OCI-M2 (cell line): ENCODE data around the gene GATAD2B.
"Not testable (repeated sequence)": the region's sequence is repeated elsewhere in the genome, so short reads cannot be mapped to it uniquely, and the experiment has no call there.

Experiments used
- DNase-seq: peaks from one replicate; lab custom pipeline; 2025; ENCODE audit not compliant: unreplicated experiment; lab: John Stamatoyannopoulos, UW

The GATAD2B gene

DNA sequence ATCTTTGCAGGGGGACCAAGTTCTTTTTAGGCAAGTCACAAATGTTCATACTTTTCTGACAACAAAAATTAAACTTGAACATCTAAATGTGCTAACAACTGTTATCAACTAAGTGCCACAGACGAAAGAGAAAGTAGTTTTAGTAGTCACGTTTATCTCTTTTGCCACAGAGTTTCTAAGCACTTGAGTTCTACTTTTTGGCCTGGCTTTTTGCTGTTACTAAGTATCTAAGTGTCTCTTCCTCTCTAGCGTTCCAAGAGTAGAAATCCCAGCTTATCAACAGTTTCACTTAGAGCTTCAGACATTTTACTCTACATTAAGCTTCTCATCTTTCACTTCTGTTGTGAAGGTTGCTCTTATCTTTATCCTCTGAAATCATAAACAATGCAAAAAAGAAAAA is 34.2 kb downstream of the GATAD2B start:
- no peak for DNase-seq

DNA sequence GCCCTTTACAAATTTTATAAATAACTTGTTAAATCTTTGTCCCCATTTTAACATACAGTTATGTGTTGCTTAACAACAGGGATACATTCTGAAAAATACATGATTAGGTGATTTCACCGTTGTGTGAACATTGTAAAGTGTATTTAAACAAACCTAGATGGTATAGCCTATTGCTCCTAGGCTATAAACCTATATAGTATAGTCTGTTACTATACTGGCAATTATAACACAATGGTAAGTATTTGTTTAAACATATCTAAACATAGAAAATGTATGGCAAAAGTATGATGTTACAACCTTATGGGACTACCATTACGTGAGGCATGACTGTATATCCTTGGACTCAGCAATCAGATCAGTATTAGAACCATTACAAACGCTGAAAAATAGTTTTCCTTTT is 36.6 kb downstream of the GATAD2B start:
- DNase-seq, result no peak

DNA sequence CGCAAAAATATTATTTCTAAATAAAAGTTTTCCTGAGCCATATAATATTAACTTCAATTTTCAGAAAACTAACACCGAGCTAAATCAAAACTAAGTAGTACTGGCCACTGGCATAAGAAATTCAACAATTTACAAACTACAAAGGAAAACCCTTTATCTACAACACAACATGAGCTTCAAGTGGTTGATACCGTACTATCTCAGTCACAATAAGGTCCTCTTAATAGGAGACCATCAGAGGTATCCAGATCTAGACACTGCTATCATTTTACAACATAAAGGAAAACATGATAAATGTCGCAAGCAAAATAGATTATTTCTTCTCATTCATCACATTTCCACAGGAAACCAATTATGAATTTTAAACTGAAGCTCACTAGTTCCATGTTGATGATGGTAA is 39.5 kb downstream of the GATAD2B start:
- no peak for DNase-seq

GRCh38 chr1:153882296-153882912 is 40.4 kb downstream of the GATAD2B start:
- DNase-seq, result no peak

DNA sequence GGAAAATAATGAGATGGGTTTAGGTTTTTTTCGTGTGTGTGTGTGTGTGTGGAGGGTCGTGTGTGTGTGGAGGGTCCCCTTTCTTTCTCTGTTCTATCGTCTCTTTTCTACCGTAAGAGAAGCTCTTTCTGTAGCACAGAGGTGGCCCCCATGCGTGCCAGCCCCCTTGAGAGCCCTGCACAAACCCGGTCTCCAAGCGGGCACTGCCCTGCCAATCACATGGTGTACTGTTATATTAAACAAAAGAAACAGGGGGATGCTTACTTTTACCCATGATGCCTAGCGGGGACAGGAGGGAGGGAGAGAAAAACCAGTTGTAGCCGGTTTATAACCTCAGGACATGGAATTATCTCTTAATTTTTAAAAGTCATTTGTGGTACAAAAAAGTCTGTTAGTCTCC is 41.0 kb downstream of the GATAD2B start:
- DNase-seq, result no peak

- no peak for DNase-seq
Measured at GRCh38 chr1:153880962-153881361, 41.8 kb downstream of the GATAD2B start.

DNA sequence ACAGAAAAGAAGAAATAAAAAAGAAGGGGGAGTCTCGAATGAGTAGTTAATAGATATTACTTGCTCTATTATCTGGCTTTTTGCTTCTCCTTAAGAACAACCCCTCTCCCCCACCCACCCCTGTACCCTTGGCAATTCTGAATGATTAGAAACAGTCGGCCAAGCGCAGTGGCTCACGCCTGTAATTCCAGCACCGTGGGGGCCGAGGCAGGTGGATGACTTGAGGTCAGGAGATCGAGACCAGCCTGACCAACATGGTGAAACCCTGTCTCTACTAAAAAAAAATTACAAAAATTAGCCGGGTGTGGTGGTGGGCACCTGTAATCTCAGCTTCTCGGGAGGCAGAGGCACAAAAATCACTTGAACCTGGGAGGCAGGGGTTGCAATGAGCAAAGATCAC is 42.7 kb downstream of the GATAD2B start:
- no peak for DNase-seq

DNA sequence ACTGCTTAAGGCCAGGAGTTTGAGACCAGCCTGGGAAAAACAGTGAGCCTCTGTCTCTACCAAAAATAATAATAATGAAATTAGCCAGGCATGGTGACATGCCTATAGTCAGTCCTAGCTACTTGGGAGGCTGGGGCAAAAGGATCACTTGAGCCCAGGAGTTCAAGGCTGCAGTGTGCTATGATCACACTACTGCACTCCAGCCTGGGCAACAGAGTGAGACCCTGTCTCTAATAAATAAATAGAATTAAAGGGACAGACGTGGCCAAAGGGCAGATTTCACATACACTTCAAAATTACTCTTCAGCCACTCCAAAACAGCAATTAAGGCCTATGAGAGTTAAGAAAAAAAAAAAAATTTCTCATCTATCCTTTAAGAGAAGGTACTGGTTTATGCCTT is 45.7 kb downstream of the GATAD2B start:
- no peak for DNase-seq

- no peak for DNase-seq
Measured at GRCh38 chr1:153872934-153873333, 49.8 kb downstream of the GATAD2B start.

- no peak for DNase-seq
Measured at GRCh38 chr1:153872331-153872730, 50.4 kb downstream of the GATAD2B start.

DNA sequence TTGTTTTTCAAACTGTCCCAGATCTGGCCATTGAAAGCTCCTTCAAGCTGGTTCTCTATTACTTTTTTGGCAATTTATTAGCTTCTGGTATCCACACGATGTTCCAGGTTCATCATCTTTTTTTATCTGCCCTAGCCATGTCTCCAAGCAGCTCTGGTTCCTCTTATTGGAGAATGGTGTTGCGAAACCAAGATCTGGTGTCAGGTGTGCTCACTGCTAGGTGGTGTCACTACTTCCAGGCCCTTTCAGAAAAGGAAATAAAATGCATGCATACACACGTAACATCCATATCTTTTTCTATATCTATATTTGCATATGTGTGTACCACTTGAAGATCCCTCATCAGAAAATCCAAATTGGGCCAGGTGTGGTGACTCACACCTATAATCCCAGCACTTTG is 53.3 kb downstream of the GATAD2B start:
- DNase-seq, result no peak

- no peak for DNase-seq
Measured at GRCh38 chr1:153866045-153866850, 56.5 kb downstream of the GATAD2B start.

GRCh38 chr1:153860285-153860684 is 62.5 kb downstream of the GATAD2B start:
- DNase-seq, result no peak

- no peak for DNase-seq
Measured at GRCh38 chr1:153857505-153857904, 65.3 kb downstream of the GATAD2B start.

DNA sequence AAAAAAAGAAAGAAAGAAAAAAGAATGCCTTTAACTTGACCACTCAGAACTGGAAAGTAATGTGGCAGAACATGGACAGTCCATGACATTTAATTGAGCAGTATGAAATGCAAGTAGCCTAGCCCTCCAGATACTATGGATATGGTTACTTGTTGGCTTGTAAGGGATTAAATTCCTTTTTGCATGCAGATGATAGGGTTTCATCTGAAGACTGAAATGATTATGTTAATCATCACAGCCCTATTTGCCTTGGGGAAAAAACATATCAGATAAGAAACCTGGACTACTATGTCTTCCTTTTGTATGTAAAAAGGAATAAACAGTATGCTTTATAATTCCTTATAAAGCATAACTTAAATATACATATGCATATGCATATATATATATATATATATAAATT is 66.0 kb downstream of the GATAD2B start:
- no peak for DNase-seq

- DNase-seq, result no peak
Measured at GRCh38 chr1:153852170-153852569, 70.6 kb downstream of the GATAD2B start.

DNA sequence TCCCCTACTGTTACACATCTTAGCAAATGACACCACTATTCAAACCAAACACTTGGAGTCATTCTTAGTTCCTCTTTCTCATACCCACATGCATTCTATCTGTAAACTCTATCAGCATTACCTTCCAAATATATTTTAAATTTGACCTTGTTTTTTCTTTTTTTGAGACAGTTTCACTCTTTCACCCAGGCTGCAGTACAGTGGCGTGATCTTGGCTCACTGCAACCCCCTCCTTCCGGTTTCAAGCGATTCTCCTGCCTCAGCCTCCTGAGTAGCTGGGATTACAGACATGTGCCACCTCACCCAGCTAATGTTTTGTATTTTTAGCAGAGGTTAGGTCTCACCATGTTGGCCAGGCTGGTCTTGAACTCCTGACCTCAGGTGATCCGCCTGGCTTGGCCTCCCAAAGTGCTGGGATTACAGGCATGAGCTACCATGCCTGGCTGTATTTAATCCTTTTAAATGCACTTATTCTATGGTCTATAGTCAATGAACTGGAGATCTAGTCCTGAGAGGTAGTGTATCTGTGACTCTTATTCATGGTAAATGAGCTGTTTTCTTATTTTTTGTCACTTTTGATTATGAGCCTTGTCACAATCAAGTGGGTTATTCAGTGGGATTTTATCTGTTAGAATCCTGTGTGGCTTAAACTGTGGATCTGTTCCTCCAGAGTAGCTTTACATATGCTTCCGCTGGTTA is 73.1 kb downstream of the GATAD2B start:
- DNase-seq, result no peak

GRCh38 chr1:153848805-153849204 is 74.0 kb downstream of the GATAD2B start:
- DNase-seq, result no peak

DNA sequence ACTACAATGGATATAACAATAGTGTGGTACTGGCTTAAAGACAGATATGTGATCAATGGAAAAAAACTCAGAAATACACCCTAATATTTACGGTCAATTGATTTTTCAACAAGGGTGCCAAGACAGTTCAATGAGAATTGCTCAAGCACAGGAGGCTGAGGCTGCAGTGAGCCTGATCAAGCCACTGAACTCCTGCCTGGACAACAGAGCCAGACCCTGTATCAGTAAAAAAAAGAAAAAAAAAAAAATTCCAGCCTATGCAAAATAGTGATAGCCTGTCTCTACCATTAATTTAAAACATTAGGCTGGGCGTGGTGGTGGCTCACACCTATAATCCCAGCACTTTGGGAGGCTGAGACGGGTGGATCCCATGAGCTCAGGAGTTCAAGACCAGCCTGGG is 77.6 kb downstream of the GATAD2B start:
- no peak for DNase-seq

DNA sequence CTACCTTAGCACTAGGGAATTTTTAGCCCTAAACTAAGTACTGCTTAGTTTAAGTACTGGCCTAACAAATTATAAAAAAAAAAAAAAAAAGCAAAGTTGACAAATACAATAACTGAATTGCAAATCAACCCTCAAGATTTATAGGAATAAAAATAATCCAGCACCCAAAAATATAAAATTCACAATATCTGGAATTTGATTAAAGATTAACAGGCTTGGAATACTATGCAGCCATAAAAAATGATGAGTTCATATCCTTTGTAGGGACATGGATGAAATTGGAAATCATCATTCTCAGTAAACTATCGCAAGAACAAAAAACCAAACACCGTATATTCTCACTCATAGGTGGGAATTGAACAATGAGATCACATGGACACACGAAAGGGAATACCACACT is 78.4 kb downstream of the GATAD2B start:
- DNase-seq, result not testable (repeated sequence)

- DNase-seq, result no peak
Measured at GRCh38 chr1:153842006-153842471, 80.7 kb downstream of the GATAD2B start.

GRCh38 chr1:153841463-153841994 is 81.2 kb downstream of the GATAD2B start:
- DNase-seq, result no peak
